SH-SY5Y (cell line): ENCODE data around the gene GIGYF2.

Source experiments
- GATA2 ChIP-seq: IDR thresholded peaks from 2 replicates; pipeline ENCODE4 v1.6.1; 2011; ENCODE audit warnings: mild to moderate bottlenecking, low read depth, low read length
- GATA3 ChIP-seq: IDR thresholded peaks from 2 replicates; pipeline ENCODE4 v1.6.1; 2011; ENCODE audit warnings: low read depth, mild to moderate bottlenecking, low read length, moderate library complexity

- no peak for TF ChIP-seq GATA3
- TF ChIP-seq GATA2, result no peak
Observed at GRCh38 chr2:232798187-232798586, 101.1 kb downstream of the GIGYF2 start.
